Measurements from ENCODE around the gene FLRT1. TPM values are rescaled to one million over a fixed set of nuclear protein-coding genes. Genes with fewer than 3 reads are reported as not detected.

FLRT1 gene
- total RNA-seq, 2 donors from 2014 or later, result 0.67 to 1.7 TPM

DNA sequence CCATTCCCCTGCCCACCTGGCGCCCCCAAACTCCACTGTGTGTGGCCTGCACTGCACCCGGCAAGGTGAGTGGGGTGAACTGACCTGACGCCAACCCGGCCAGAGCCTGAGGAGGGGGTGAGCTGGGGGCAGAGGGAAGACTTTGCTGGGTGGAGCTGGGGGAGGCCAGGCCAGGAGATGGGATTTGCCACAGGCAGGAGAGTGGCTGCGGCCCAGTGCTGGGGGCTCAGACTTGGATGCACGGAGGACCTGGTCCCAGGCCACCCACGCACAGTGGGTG is 17.8 kb upstream of the FLRT1 start:
- no peak overlapping the region for H3K4me3 ChIP-seq
- no peak overlapping the region for H3K27ac ChIP-seq
- TF ChIP-seq, protein P1, sequence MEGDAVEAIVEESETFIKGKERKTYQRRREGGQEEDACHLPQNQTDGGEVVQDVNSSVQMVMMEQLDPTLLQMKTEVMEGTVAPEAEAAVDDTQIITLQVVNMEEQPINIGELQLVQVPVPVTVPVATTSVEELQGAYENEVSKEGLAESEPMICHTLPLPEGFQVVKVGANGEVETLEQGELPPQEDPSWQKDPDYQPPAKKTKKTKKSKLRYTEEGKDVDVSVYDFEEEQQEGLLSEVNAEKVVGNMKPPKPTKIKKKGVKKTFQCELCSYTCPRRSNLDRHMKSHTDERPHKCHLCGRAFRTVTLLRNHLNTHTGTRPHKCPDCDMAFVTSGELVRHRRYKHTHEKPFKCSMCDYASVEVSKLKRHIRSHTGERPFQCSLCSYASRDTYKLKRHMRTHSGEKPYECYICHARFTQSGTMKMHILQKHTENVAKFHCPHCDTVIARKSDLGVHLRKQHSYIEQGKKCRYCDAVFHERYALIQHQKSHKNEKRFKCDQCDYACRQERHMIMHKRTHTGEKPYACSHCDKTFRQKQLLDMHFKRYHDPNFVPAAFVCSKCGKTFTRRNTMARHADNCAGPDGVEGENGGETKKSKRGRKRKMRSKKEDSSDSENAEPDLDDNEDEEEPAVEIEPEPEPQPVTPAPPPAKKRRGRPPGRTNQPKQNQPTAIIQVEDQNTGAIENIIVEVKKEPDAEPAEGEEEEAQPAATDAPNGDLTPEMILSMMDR (IDR thresholded peaks at IDR 0.05), result no peak
- no peaks in the 10 kb centered on the region for H3K36me3 ChIP-seq
- no peak for DNase-seq (ENCODE audit: low spot score)
- peaks cover 0 to 32% of the 10 kb centered on the region in 2 donors for H3K4me1 ChIP-seq
- H3K9me3 ChIP-seq, result no peaks in the 10 kb centered on the region
- H3K27me3 ChIP-seq, result no peaks in the 10 kb centered on the region

DNA sequence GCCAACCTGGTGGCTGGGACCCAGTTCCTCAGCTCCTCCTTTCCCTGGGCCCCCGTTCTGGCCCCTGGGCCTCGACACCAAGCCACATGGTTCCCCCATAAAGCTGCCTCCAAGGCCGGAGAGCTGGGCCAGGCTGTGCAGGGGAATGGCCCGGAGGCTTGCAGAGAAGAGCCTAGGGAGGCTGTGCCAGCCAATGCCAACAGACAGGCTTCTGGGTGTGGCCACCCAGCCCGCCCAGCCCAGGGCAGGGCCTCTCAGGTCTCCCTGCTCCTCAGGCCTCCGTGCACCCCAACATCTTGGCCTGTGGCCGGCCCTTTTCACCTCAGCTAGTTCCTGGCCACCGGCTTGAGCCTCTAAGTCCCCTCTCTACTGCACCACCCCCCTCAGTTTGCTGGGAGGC is 17.4 kb upstream of the FLRT1 start:
- no peak overlapping the region for H3K27ac ChIP-seq
- H3K4me1 ChIP-seq, result peaks cover 0 to 32% of the 10 kb centered on the region in 2 donors
- no peaks in the 10 kb centered on the region for H3K9me3 ChIP-seq
- DNase-seq (ENCODE audit: low spot score), result no peak
- H3K27me3 ChIP-seq, result no peaks in the 10 kb centered on the region
- H3K4me3 ChIP-seq, result no peak overlapping the region
- no peaks in the 10 kb centered on the region for H3K36me3 ChIP-seq
- TF ChIP-seq, protein P1 (IDR thresholded peaks at IDR 0.05), result no peak

DNA sequence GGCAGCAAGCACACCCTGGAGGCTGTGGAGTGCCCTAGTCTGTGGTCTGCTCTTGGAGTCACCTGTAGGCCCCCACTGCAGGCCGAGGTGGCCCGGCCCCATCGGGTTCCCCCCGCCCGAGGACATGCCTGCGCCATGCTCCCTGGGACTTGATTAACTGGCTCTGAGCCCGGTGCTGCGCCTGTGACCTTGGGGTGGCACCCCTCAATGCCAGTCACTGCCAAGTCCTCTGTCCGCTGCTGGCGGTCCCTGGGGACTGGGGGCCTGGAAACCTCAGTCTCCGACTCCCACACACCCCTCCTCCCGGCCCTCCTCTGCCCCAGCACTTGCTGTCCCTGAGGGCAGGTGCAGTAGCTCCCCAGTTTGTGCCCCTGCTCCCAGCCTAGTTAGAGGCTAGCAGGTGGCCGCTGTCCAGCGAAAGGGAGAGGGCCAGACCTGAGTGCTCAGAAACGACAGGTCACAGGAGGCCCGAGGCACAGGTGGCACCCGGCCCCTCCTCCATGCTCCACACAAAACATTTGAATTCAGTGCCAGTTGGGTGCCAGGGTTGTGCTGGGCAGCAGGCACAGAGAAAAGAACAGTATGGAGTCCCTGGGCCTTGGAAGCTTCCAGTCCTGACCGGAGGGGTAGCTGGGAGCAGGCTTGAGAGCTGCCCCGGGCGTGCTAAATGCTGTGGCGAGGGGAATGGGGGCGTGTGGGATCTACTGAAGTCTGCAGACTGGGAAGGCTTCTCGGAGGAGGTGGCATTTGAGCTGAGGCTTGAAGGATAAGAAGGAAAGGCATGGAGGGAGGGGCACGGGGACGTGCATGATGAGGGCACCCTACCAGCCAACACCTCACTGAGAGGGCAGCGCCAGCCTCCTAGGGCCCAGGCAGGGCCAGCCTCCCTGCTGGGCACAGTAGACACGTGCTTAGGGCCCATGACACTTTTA is 16.4 kb upstream of the FLRT1 start:
- TF ChIP-seq, protein P1 (IDR thresholded peaks at IDR 0.05), result no peak
- Histone ChIP-seq H3K9me3 (no peaks in the 10 kb centered on the region), H3K4me1 (peaks cover 0 to 32% of the 10 kb centered on the region in 2 donors), H3K36me3 (no peaks in the 10 kb centered on the region), H3K4me3 (no peak overlapping the region), H3K27me3 (no peaks in the 10 kb centered on the region), H3K27ac (peak overlapping the region in 1 of 2 donors; percentile 7)
- DNase-seq (ENCODE audit: low spot score), result no peak

- no peak for DNase-seq (ENCODE audit: low spot score)
- Histone ChIP-seq H3K4me1 (peaks cover 0 to 32% of the 10 kb centered on the region in 2 donors), H3K9me3 (no peaks in the 10 kb centered on the region), H3K36me3 (no peaks in the 10 kb centered on the region), H3K27me3 (no peaks in the 10 kb centered on the region), H3K27ac (peak overlapping the region; percentile 6 to 45), H3K4me3 (no peak overlapping the region)
- TF ChIP-seq, protein P1 (IDR thresholded peaks at IDR 0.05), result no peak
Measured at GRCh38 chr11:64020976-64021756, 14.6 kb upstream of the FLRT1 start.

DNA sequence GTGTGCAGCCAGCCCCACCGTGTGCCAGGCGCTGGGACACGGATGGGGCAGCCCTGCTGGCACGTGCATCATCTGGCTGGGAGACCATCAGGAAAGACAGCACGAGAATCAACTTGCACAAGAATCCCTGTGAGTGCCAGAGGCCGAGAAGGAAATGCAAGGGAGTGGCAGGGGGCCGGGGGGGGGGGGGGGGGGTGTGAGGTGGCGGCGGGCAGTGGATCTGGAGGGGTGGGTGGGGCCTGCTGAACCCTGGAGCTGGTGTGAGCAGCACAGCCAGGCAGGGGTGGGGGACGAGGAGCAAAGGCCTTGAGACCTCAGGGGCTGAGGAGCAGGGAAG is 14.0 kb upstream of the FLRT1 start:
- H3K27ac ChIP-seq, result peak overlapping the region; percentile 6 to 45

More for the DNA sequence above, 14.0 kb upstream of the FLRT1 start:
- DNase-seq (ENCODE audit: low spot score), result no peak
- no peaks in the 10 kb centered on the region for H3K27me3 ChIP-seq
- no peaks in the 10 kb centered on the region for H3K9me3 ChIP-seq
- TF ChIP-seq, protein P1 (IDR thresholded peaks at IDR 0.05), result no peak
- no peaks in the 10 kb centered on the region for H3K36me3 ChIP-seq
- peaks cover 0 to 32% of the 10 kb centered on the region in 2 donors for H3K4me1 ChIP-seq
- no peak overlapping the region for H3K4me3 ChIP-seq
